ENCODE data around the gene NEDD8. TPM values are rescaled to one million over a fixed set of nuclear protein-coding genes. Genes with fewer than 3 reads are reported as not detected.

Gene NEDD8
- total and polyA plus RNA-seq, 4 experiments from 2014 or later: 116 to 425 (median 239) TPM

DNA sequence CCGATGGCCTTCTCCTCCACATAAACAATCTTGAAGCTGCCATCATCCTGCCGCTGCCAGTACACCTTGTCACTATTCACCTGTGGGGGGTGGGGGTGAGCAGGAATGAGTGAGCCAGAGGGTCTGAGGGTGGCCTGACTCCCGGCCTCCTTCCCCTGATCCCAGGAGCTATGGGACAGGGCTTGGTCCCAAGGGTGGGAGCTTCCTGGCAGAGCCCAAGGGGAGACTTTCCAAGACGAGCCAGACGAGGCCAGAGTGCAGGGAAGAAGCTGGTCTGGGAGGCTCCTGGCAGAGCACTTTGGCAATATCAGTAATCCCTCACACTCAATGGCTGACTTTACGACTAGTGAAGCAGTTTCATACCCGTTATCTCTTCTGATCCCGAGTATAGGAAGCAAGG lies 23.3 kb upstream of the NEDD8 start:
- H3K9me3 Mint-ChIP-seq: no peaks in the 10 kb centered on the region
- Histone ChIP-seq H3K27me3 (ENCODE audit: insufficient read depth, low read length) (no peaks in the 10 kb centered on the region), H3K9me3 (ENCODE audit: control insufficient read depth in 1 of 2, low read length in 2 of 2) (no peaks in the 10 kb centered on the region), H3K4me1 (ENCODE audit: insufficient read depth, low read length) (no peaks in the 10 kb centered on the region), H3K27ac (ENCODE audit: low read depth, low read length) (no peak overlapping the region), H3K4me3 (ENCODE audit: low read length in 2 of 2) (no peak overlapping the region), H3K36me3 (ENCODE audit: insufficient read depth, low read length) (peaks cover 7% of the 10 kb centered on the region)
- no peaks in the 10 kb centered on the region for H3K27me3 Mint-ChIP-seq
- POLR2A ChIA-PET (ENCODE audit: partially characterized antibody): interaction anchor here (0.8 kb wide), 1 partner anchor 15 kb away, joined by 3 read pairs; no protein-coding TSS in a partner anchor
- intact Hi-C loops (cut with micrococcal nuclease): no loop called here
- CTCF ChIA-PET (ENCODE audit: partially characterized antibody): interaction anchor here (1.0 to 25.6 kb wide), 2 partner anchors 50 to 78 kb away, joined by 3 to 556 read pairs; partner anchors contain the start of genes CIDEB, DHRS1, LTB4R and LTB4R2
- H3K4me3 Mint-ChIP-seq: no peak overlapping the region
- peaks cover 14 to 36% of the 10 kb centered on the region in 2 donors for H3K36me3 Mint-ChIP-seq
- no peak for DNase-seq
- peaks cover under 1 to 9% (median 5%) of the 10 kb centered on the region in 4 donors for H3K4me1 Mint-ChIP-seq
- peak overlapping the region in 1 of 7 donors; percentile 29 for H3K27ac Mint-ChIP-seq

DNA sequence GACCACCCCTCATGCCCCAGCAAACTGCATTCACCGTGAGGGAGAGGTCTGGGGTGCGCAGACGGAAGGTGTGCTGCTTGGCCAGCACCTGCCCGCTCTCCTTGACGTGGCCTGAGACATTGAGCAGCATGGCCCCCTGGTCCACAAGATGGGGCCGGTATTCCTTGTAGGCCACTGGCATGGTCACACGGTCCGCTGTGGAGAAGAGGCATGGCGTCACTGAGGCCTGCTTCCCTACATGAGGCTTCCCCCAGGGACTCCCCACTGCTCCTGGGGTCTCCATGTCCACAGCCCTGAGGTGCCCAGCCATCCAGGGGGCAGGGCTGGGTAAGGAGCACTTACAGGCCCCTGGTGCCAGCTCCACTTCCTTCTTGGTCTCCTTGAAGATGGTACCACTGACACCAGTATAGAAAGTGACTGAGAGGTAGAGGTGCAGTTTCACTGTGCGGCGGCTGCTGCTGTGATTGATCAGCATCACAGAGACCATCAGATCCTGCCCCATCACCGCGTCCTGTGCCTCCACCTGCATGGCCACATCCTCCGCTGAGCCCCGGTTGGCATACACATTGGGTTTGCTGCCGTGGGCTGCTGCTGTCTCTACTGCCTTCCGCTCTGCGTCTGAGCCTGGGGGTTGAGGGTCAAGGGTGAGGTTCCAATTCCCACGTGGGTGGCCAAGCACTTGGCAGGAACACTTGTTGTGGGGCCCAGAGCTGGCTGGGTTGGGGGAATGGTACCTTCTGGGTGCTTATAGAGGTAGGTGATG lies 22.6 kb upstream of the NEDD8 start:
- H3K36me3 Mint-ChIP-seq: peaks cover 14 to 36% of the 10 kb centered on the region in 2 donors
- intact Hi-C loops (cut with micrococcal nuclease): no loop called here
- ChIA-PET CTCF (ENCODE audit: partially characterized antibody) (interaction anchor here (1.0 to 25.6 kb wide), 2 partner anchors 51 to 78 kb away, joined by 3 to 556 read pairs; partner anchors contain the start of genes CIDEB, DHRS1, LTB4R and LTB4R2), POLR2A (ENCODE audit: partially characterized antibody) (interaction anchor here (0.8 kb wide), 1 partner anchor 16 kb away, joined by 3 read pairs; no protein-coding TSS in a partner anchor)
- H3K27me3 ChIP-seq (ENCODE audit: insufficient read depth, low read length): no peaks in the 10 kb centered on the region
- peaks cover 7% of the 10 kb centered on the region for H3K36me3 ChIP-seq (ENCODE audit: insufficient read depth, low read length)
- no peak overlapping the region for H3K4me3 Mint-ChIP-seq
- no peaks in the 10 kb centered on the region for H3K9me3 ChIP-seq (ENCODE audit: control insufficient read depth in 1 of 2, low read length in 2 of 2)
- H3K9me3 Mint-ChIP-seq: no peaks in the 10 kb centered on the region
- H3K27me3 Mint-ChIP-seq: no peaks in the 10 kb centered on the region
- H3K27ac ChIP-seq (ENCODE audit: low read depth, low read length): no peak overlapping the region
- H3K4me3 ChIP-seq (ENCODE audit: low read length in 2 of 2): no peak overlapping the region
- no peaks in the 10 kb centered on the region for H3K4me1 ChIP-seq (ENCODE audit: insufficient read depth, low read length)
- H3K27ac Mint-ChIP-seq: peak overlapping the region in 1 of 7 donors; percentile 29
- H3K4me1 Mint-ChIP-seq: peaks cover 6 to 14% (median 10%) of the 10 kb centered on the region in 4 donors
- DNase-seq: no peak

DNA sequence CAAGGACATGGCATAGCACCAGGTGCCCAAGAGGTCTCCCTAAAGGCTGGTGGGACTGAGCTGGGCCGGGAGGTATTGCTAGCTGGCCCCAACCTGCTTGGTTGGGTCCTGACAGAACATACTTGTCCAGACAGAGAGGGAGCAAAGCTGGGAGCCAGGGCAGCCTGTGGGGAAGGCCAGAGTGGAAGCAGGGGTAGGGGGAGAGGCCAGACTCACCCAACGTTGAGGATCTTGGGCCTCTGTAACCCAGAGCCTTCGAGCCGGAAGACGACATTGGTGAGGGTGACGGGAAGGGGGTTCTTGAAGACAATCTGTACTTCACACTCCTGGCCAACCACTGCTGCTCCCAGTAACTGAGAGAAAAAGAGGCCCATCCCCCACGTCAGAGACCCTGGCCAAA lies 21.8 kb upstream of the NEDD8 start:
- Histone ChIP-seq H3K4me1 (ENCODE audit: insufficient read depth, low read length) (peaks cover 5% of the 10 kb centered on the region), H3K27ac (ENCODE audit: low read depth, low read length) (no peak overlapping the region), H3K9me3 (ENCODE audit: control insufficient read depth in 1 of 2, low read length in 2 of 2) (no peaks in the 10 kb centered on the region), H3K36me3 (ENCODE audit: insufficient read depth, low read length) (peaks cover 7% of the 10 kb centered on the region), H3K4me3 (ENCODE audit: low read length in 2 of 2) (no peak overlapping the region), H3K27me3 (ENCODE audit: insufficient read depth, low read length) (no peaks in the 10 kb centered on the region)
- peak overlapping the region in 1 of 7 donors; percentile 79 for H3K27ac Mint-ChIP-seq
- H3K27me3 Mint-ChIP-seq: no peaks in the 10 kb centered on the region
- intact Hi-C loops (cut with micrococcal nuclease): no loop called here
- no peak overlapping the region for H3K4me3 Mint-ChIP-seq
- DNase-seq: no peak
- POLR2A ChIA-PET (ENCODE audit: partially characterized antibody): interaction anchor here (1.5 kb wide), 1 partner anchor 18 kb away, joined by 3 read pairs; no protein-coding TSS in a partner anchor
- peaks cover 8 to 17% (median 12%) of the 10 kb centered on the region in 4 donors for H3K4me1 Mint-ChIP-seq
- H3K36me3 Mint-ChIP-seq: peaks cover 14 to 36% of the 10 kb centered on the region in 2 donors
- H3K9me3 Mint-ChIP-seq: no peaks in the 10 kb centered on the region
- CTCF ChIA-PET (ENCODE audit: partially characterized antibody): interaction anchor here (4.3 to 25.6 kb wide), 2 partner anchors 11 to 52 kb away, joined by 25 to 556 read pairs; partner anchors contain the start of genes CIDEB, DHRS1, LTB4R and LTB4R2

DNA sequence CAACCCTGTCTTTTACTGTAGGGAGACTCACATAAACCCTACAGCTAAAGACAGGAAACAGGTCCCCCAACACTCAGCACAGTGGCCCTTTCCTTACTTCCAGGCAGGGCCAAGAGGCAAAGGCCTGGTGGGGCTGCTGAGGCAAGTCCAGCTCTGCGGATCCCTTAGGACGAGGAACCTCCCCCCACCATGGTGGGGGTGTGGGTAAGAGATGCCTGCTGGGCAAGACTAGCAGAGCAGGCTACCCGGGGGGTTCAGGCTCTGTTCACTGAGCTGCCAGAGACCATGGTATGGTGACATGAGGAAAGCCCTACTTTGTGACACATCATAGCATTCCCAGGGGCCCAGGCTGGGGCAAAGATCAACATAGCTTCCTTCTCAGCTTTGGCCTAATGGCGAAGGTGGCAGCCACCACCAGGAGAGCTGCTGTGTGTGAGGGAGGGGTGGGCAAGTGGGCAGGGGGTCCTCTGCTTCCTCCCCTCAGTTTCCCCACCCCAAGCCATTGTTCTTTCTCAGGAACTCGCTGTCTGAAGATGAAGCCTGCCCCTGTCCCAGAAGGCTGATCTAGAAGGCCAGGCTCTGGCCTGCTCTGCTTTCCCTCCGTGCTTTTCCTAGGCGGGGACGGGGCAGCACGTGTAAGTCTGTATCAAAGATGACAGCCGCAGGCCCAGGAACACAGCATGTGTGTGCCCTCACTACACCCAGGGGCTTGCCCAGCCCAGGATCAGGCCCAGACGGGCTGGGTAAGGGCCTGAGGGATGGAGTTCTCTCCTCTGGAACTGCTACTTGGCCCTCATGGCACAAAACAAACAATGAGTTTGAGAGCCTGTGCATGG lies 20.3 kb upstream of the NEDD8 start:
- Histone ChIP-seq H3K9me3 (ENCODE audit: control insufficient read depth in 1 of 2, low read length in 2 of 2) (no peaks in the 10 kb centered on the region), H3K27ac (ENCODE audit: low read depth, low read length) (no peak overlapping the region), H3K4me3 (ENCODE audit: low read length in 2 of 2) (no peak overlapping the region), H3K4me1 (ENCODE audit: insufficient read depth, low read length) (peaks cover 9% of the 10 kb centered on the region), H3K36me3 (ENCODE audit: insufficient read depth, low read length) (peaks cover 7% of the 10 kb centered on the region), H3K27me3 (ENCODE audit: insufficient read depth, low read length) (no peaks in the 10 kb centered on the region)
- Mint-ChIP-seq H3K27me3 (no peaks in the 10 kb centered on the region), H3K4me3 (no peak overlapping the region), H3K4me1 (peaks cover 13 to 24% (median 19%) of the 10 kb centered on the region in 4 donors), H3K27ac (no peak overlapping the region), H3K9me3 (no peaks in the 10 kb centered on the region), H3K36me3 (peaks cover 14 to 35% of the 10 kb centered on the region in 2 donors)
- DNase-seq: no peak
- intact Hi-C loops (cut with micrococcal nuclease): no loop called here
- POLR2A ChIA-PET (ENCODE audit: partially characterized antibody): interaction anchor here (1.5 to 2.2 kb wide), 4 partner anchors 9 to 39 kb away, joined by 3 to 9 read pairs (median 4); partner anchors contain the start of genes CHMP4A and TINF2
- CTCF ChIA-PET (ENCODE audit: partially characterized antibody): interaction anchor here (1.2 to 25.6 kb wide), 4 partner anchors 9 to 53 kb away, joined by 3 to 556 read pairs (median 14); partner anchors contain the start of genes CIDEB, DHRS1, LTB4R and LTB4R2

DNA sequence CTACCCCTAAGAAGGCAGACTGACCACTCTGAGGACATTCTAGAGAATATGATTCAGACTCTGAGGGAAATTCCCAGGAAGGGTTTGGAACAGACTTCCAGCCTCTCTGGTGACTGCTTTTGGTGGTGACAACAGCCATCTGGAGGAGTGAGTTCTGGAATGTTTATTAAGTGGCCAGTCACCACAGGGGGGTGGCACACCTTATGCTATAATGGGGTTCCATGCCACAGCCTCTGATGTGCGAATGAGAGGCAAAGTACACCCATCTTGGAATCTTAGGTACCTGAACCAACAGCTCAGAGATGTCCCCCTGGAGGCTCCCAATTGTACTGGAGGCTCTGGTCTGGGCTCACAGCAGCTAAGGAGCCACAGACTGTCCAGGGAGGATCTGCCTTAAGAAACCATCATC lies 19.7 kb upstream of the NEDD8 start:
- no peaks in the 10 kb centered on the region for H3K27me3 Mint-ChIP-seq
- CTCF ChIA-PET (ENCODE audit: partially characterized antibody): interaction anchor here (1.2 to 25.6 kb wide), 5 partner anchors 9 to 54 kb away, joined by 3 to 556 read pairs (median 4); partner anchors contain the start of genes CIDEB, DHRS1, LTB4R and LTB4R2
- H3K27me3 ChIP-seq (ENCODE audit: insufficient read depth, low read length): no peaks in the 10 kb centered on the region
- H3K9me3 ChIP-seq (ENCODE audit: control insufficient read depth in 1 of 2, low read length in 2 of 2): no peaks in the 10 kb centered on the region
- peaks cover 16 to 30% (median 24%) of the 10 kb centered on the region in 4 donors for H3K4me1 Mint-ChIP-seq
- no peak for DNase-seq
- no peak overlapping the region for H3K4me3 ChIP-seq (ENCODE audit: low read length in 2 of 2)
- H3K27ac ChIP-seq (ENCODE audit: low read depth, low read length): no peak overlapping the region
- peaks cover 13 to 30% of the 10 kb centered on the region in 2 donors for H3K36me3 Mint-ChIP-seq
- peak overlapping the region in 2 of 7 donors; percentile 7 to 30 for H3K27ac Mint-ChIP-seq
- POLR2A ChIA-PET (ENCODE audit: partially characterized antibody): interaction anchor here (1.5 to 2.2 kb wide), 3 partner anchors 9 to 39 kb away, joined by 3 to 9 read pairs (median 5); partner anchors contain the start of genes CHMP4A and TINF2
- intact Hi-C loops (cut with micrococcal nuclease): no loop called here
- H3K4me1 ChIP-seq (ENCODE audit: insufficient read depth, low read length): peaks cover 15% of the 10 kb centered on the region
- H3K36me3 ChIP-seq (ENCODE audit: insufficient read depth, low read length): peaks cover 7% of the 10 kb centered on the region
- H3K9me3 Mint-ChIP-seq: no peaks in the 10 kb centered on the region
- no peak overlapping the region for H3K4me3 Mint-ChIP-seq

DNA sequence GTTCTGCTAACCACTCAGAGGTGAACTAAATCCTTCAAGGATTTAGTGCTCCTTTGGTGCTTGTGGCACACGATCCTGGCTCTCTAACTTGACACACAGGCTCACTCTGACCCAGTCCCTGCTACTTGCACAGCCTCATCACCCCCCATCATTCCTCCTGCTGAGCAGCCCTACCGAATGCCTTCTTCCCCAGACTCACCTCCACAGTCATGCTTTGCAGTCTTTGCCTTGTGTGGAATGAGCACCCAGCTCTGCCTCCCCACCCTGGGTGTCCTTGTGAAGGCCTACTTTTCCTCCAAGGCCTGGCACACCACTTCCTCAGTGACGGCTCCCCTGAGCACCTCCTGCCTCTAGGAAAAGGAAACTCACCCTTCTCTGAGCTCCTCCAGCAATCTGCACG lies 18.2 kb upstream of the NEDD8 start:
- Histone ChIP-seq H3K9me3 (ENCODE audit: control insufficient read depth in 1 of 2, low read length in 2 of 2) (no peaks in the 10 kb centered on the region), H3K4me3 (ENCODE audit: low read length in 2 of 2) (no peak overlapping the region), H3K27me3 (ENCODE audit: insufficient read depth, low read length) (no peaks in the 10 kb centered on the region), H3K4me1 (ENCODE audit: insufficient read depth, low read length) (peaks cover 21% of the 10 kb centered on the region), H3K36me3 (ENCODE audit: insufficient read depth, low read length) (peaks cover 7% of the 10 kb centered on the region), H3K27ac (ENCODE audit: low read depth, low read length) (no peak overlapping the region)
- intact Hi-C loops (cut with micrococcal nuclease): no loop called here
- Mint-ChIP-seq H3K36me3 (peaks cover 8 to 27% of the 10 kb centered on the region in 2 donors), H3K27me3 (no peaks in the 10 kb centered on the region), H3K4me3 (peak overlapping the region in 7 of 8 donors; percentile 44 to 74 (median 65)), H3K9me3 (no peaks in the 10 kb centered on the region), H3K4me1 (peaks cover 19 to 33% (median 27%) of the 10 kb centered on the region in 4 donors), H3K27ac (peak overlapping the region; percentile 23 to 80 (median 74))
- DNase-seq: no peak
- ChIA-PET CTCF (ENCODE audit: partially characterized antibody) (interaction anchor here (4.3 to 25.6 kb wide), 2 partner anchors 7 to 55 kb away, joined by 25 to 556 read pairs; partner anchors contain the start of genes CIDEB, DHRS1, LTB4R and LTB4R2), POLR2A (ENCODE audit: partially characterized antibody) (interaction anchor here (0.9 to 1.7 kb wide), 7 partner anchors 8 to 181 kb away, joined by 3 to 8 read pairs (median 3); partner anchors contain the start of genes CIDEB, DCAF11, NRL and RABGGTA)
